ENCODE measurements around the gene GALNT10. TPM values are rescaled to one million over a fixed set of nuclear protein-coding genes. Genes with fewer than 3 reads are reported as not detected.

GALNT10 gene
- total RNA-seq, 1 experiment from 2014 or later: 27.8 TPM

DNA sequence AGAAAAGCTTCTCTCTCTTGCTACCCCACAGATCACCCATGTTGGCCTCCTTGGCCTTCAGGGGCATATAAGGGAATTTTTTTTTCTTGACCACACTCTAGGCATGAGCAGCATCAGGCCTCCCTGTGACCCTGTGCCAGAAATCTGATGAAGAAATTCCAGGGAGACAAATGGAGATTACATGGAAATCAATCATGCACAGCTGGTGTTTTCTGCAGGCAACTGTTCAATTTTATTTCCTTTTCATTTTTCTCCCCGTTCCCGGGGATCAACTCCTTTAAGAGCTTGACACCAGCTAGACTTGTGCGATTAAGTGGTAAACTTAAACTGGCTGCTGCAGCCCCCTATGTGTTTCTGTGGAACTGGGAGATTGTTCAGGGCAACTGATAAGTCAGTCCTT is 59.3 kb downstream of the GALNT10 start (continued):
- TF ChIP-seq YY1 (IDR thresholded peaks at IDR 0.05; ENCODE audit: extremely low read depth, insufficient replicate concordance, low read depth, low read length) (no peak), TCF7L2 (IDR thresholded peaks at IDR 0.05; ENCODE audit: borderline replicate concordance, extremely low read depth, insufficient read depth, insufficient read length) (no peak), RAD21 (IDR thresholded peaks at IDR 0.05; ENCODE audit: low read depth) (no peak)

DNA sequence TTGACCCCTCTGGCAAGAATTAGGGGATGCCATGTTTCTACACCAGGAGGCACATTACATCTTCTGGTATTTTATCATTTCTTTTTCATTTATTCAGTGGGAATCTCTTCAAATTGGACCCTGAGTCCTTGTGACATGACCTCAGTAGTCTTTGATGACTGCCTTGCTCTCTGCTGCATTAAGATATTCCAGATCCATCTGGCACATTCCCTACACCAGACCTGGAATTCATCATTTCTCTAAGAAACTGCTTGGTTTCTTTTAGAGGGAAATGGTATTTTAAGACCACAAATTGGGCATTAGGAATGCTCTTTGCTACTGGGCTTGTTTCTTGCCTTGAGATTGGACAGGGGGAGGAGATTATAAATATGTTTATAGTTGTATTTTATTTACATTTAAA is 61.0 kb downstream of the GALNT10 start:
- RAD21 ChIA-PET (ENCODE audit: low non-redundant PET in 1 of 2, low total read pairs in 2 of 2, uncharacterized antibody in 2 of 2, unreplicated experiment in 2 of 2): no interaction called here
- no peaks in the 10 kb centered on the region; a peak in 1 of 4 replicates for H3K9me3 ChIP-seq (ENCODE audit: control insufficient read depth in 1 of 2, insufficient read depth in 1 of 2, low read depth in 1 of 2, low read length in 2 of 2)
- POLR2A ChIA-PET: no interaction called here
- CTCF ChIA-PET: no interaction called here
- no peak for TF ChIP-seq ELF1 (IDR thresholded peaks at IDR 0.05; ENCODE audit: borderline replicate concordance, low read depth)
- TF ChIP-seq CBX3 (IDR thresholded peaks at IDR 0.05; ENCODE audit: low read depth): no peak
- TF ChIP-seq JUND (IDR thresholded peaks at IDR 0.05): no peak
- TF ChIP-seq SRF (IDR thresholded peaks at IDR 0.05; ENCODE audit: low read depth): no peak
- TF ChIP-seq, protein P1, sequence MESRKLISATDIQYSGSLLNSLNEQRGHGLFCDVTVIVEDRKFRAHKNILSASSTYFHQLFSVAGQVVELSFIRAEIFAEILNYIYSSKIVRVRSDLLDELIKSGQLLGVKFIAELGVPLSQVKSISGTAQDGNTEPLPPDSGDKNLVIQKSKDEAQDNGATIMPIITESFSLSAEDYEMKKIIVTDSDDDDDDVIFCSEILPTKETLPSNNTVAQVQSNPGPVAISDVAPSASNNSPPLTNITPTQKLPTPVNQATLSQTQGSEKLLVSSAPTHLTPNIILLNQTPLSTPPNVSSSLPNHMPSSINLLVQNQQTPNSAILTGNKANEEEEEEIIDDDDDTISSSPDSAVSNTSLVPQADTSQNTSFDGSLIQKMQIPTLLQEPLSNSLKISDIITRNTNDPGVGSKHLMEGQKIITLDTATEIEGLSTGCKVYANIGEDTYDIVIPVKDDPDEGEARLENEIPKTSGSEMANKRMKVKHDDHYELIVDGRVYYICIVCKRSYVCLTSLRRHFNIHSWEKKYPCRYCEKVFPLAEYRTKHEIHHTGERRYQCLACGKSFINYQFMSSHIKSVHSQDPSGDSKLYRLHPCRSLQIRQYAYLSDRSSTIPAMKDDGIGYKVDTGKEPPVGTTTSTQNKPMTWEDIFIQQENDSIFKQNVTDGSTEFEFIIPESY (IDR thresholded peaks at IDR 0.05; ENCODE audit: extremely low read depth, insufficient replicate concordance, low read length): no peak
- no peak for TF ChIP-seq EGR1 (IDR thresholded peaks at IDR 0.05; ENCODE audit: low read depth)
- no peak for TF ChIP-seq EZH2phosphoT487 (IDR thresholded peaks at IDR 0.05; ENCODE audit: borderline replicate concordance)
- TF ChIP-seq SIN3A (IDR thresholded peaks at IDR 0.05; ENCODE audit: low read depth): no peak
- TF ChIP-seq ZNF274 (IDR thresholded peaks at IDR 0.05; ENCODE audit: low read depth, low read length): no peak
- no peak for TF ChIP-seq YY1 (IDR thresholded peaks at IDR 0.05; ENCODE audit: extremely low read depth, insufficient replicate concordance, low read depth, low read length)
- TF ChIP-seq, protein P2, sequence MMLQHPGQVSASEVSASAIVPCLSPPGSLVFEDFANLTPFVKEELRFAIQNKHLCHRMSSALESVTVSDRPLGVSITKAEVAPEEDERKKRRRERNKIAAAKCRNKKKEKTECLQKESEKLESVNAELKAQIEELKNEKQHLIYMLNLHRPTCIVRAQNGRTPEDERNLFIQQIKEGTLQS (IDR thresholded peaks at IDR 0.05): no peak
- TF ChIP-seq, protein P3, sequence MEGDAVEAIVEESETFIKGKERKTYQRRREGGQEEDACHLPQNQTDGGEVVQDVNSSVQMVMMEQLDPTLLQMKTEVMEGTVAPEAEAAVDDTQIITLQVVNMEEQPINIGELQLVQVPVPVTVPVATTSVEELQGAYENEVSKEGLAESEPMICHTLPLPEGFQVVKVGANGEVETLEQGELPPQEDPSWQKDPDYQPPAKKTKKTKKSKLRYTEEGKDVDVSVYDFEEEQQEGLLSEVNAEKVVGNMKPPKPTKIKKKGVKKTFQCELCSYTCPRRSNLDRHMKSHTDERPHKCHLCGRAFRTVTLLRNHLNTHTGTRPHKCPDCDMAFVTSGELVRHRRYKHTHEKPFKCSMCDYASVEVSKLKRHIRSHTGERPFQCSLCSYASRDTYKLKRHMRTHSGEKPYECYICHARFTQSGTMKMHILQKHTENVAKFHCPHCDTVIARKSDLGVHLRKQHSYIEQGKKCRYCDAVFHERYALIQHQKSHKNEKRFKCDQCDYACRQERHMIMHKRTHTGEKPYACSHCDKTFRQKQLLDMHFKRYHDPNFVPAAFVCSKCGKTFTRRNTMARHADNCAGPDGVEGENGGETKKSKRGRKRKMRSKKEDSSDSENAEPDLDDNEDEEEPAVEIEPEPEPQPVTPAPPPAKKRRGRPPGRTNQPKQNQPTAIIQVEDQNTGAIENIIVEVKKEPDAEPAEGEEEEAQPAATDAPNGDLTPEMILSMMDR (IDR thresholded peaks at IDR 0.05 in 2 of 3, conservative IDR thresholded peaks at IDR 0.05 in 1 of 3; ENCODE audit: borderline replicate concordance in 1 of 3, insufficient read depth in 1 of 3, low read depth in 2 of 3, low read length in 2 of 3): no peak
- TF ChIP-seq CEBPB (IDR thresholded peaks at IDR 0.05; ENCODE audit: low read depth): no peak
- TF ChIP-seq, protein P4, sequence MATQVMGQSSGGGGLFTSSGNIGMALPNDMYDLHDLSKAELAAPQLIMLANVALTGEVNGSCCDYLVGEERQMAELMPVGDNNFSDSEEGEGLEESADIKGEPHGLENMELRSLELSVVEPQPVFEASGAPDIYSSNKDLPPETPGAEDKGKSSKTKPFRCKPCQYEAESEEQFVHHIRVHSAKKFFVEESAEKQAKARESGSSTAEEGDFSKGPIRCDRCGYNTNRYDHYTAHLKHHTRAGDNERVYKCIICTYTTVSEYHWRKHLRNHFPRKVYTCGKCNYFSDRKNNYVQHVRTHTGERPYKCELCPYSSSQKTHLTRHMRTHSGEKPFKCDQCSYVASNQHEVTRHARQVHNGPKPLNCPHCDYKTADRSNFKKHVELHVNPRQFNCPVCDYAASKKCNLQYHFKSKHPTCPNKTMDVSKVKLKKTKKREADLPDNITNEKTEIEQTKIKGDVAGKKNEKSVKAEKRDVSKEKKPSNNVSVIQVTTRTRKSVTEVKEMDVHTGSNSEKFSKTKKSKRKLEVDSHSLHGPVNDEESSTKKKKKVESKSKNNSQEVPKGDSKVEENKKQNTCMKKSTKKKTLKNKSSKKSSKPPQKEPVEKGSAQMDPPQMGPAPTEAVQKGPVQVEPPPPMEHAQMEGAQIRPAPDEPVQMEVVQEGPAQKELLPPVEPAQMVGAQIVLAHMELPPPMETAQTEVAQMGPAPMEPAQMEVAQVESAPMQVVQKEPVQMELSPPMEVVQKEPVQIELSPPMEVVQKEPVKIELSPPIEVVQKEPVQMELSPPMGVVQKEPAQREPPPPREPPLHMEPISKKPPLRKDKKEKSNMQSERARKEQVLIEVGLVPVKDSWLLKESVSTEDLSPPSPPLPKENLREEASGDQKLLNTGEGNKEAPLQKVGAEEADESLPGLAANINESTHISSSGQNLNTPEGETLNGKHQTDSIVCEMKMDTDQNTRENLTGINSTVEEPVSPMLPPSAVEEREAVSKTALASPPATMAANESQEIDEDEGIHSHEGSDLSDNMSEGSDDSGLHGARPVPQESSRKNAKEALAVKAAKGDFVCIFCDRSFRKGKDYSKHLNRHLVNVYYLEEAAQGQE (IDR thresholded peaks at IDR 0.05; ENCODE audit: low read depth): no peak
- TF ChIP-seq TCF7L2 (IDR thresholded peaks at IDR 0.05; ENCODE audit: borderline replicate concordance, extremely low read depth, insufficient read depth, insufficient read length): no peak
- TF ChIP-seq FOSL1 (IDR thresholded peaks at IDR 0.05; ENCODE audit: low read depth): no peak
- TF ChIP-seq POLR2A (IDR thresholded peaks at IDR 0.05; ENCODE audit: borderline replicate concordance, extremely low read depth, insufficient read depth, insufficient read length): no peak
- no peak for TF ChIP-seq SP1 (IDR thresholded peaks at IDR 0.05; ENCODE audit: low read depth)
- TF ChIP-seq ZFX (IDR thresholded peaks at IDR 0.05): no peak
- no peaks in the 10 kb centered on the region for H3K9me2 ChIP-seq (ENCODE audit: insufficient read depth)
- intact Hi-C loops (cut with micrococcal nuclease): no loop called here
- H3K4me2 ChIP-seq (ENCODE audit: low read length): no peak overlapping the region
- H3K27ac ChIP-seq (ENCODE audit: low read depth, low read length): no peak overlapping the region
- H3K4me3 ChIP-seq (replicated peaks in 1 of 2; ENCODE audit: low read depth in 1 of 2, low read length in 2 of 2): no peak overlapping the region
- H3K36me3 ChIP-seq (ENCODE audit: control insufficient read depth in 1 of 2, insufficient read depth in 2 of 2, low read length in 2 of 2): no peaks in the 10 kb centered on the region
- H3K9ac ChIP-seq (ENCODE audit: low read length): no peak overlapping the region
- H3K79me2 ChIP-seq (ENCODE audit: insufficient read depth, low read length): no peaks in the 10 kb centered on the region
- no peak overlapping the region for H2AFZ ChIP-seq (ENCODE audit: low read depth, low read length, poor library complexity, severe bottlenecking)
- no peaks in the 10 kb centered on the region for H4K20me1 ChIP-seq (ENCODE audit: insufficient read depth)
- ATAC-seq (no peak), DNase-seq (ENCODE audit: low read depth, low spot score) (no peak)
- no peaks in the 10 kb centered on the region for H3K4me1 ChIP-seq (ENCODE audit: control insufficient read depth in 1 of 2, insufficient read depth in 2 of 2, low read length in 2 of 2)
- BruUV-seq (replicated peaks): no TSS peak
- no peaks in the 10 kb centered on the region for H3K27me3 ChIP-seq (ENCODE audit: insufficient read depth, low read length)

Data from HCT116 (cell line).